ENCODE measurements around the gene C3orf20.

C3orf20 gene

GRCh38 chr3:14758959-14759358 lies 84.0 kb downstream of the C3orf20 start:
- no peak for DNase-seq (ENCODE audit: low read depth in 3 of 3)

- no peak for DNase-seq (ENCODE audit: low read depth in 3 of 3)
Measured at GRCh38 chr3:14760185-14760584, 85.2 kb downstream of the C3orf20 start.

- DNase-seq (ENCODE audit: low read depth in 3 of 3), result no peak
Measured at GRCh38 chr3:14761121-14761672, 86.3 kb downstream of the C3orf20 start.

GRCh38 chr3:14761866-14762265 lies 86.9 kb downstream of the C3orf20 start:
- DNase-seq (ENCODE audit: low read depth in 3 of 3), result no peak

GRCh38 chr3:14762701-14763100 lies 87.8 kb downstream of the C3orf20 start:
- no peak for DNase-seq (ENCODE audit: low read depth in 3 of 3)

- DNase-seq (ENCODE audit: low read depth in 3 of 3), result no peak
Measured at GRCh38 chr3:14764331-14765059, 89.6 kb downstream of the C3orf20 start.

GRCh38 chr3:14765060-14765400 lies 90.1 kb downstream of the C3orf20 start:
- no peak for DNase-seq (ENCODE audit: low read depth in 3 of 3)

GRCh38 chr3:14765576-14766427 lies 90.9 kb downstream of the C3orf20 start:
- no peak for DNase-seq (ENCODE audit: low read depth in 3 of 3)

- no peak for DNase-seq (ENCODE audit: low read depth in 3 of 3)
Measured at GRCh38 chr3:14766428-14767244, 91.7 kb downstream of the C3orf20 start.

- no peak for DNase-seq (ENCODE audit: low read depth in 3 of 3)
Measured at GRCh38 chr3:14767245-14768051, 92.5 kb downstream of the C3orf20 start.

- no peak for DNase-seq (ENCODE audit: low read depth in 3 of 3)
Measured at GRCh38 chr3:14768182-14768790, 93.3 kb downstream of the C3orf20 start.

- DNase-seq (ENCODE audit: low read depth in 3 of 3), result no peak
Measured at GRCh38 chr3:14768881-14769280, 93.9 kb downstream of the C3orf20 start.

- DNase-seq (ENCODE audit: low read depth in 3 of 3), result no peak
Measured at GRCh38 chr3:14769544-14770325, 94.8 kb downstream of the C3orf20 start.

GRCh38 chr3:14770591-14770990 lies 95.7 kb downstream of the C3orf20 start:
- DNase-seq (ENCODE audit: low read depth in 3 of 3), result no peak

GRCh38 chr3:14771593-14772497 lies 96.9 kb downstream of the C3orf20 start:
- no peak for DNase-seq (ENCODE audit: low read depth in 3 of 3)

- DNase-seq (ENCODE audit: low read depth in 3 of 3), result no peak
Measured at GRCh38 chr3:14772533-14773138, 97.7 kb downstream of the C3orf20 start.

GRCh38 chr3:14773281-14773680 lies 98.3 kb downstream of the C3orf20 start:
- DNase-seq (ENCODE audit: low read depth in 3 of 3), result no peak

GRCh38 chr3:14773691-14774128 lies 98.8 kb downstream of the C3orf20 start:
- DNase-seq (ENCODE audit: low read depth in 3 of 3), result no peak

Measured in stimulated activated CD4-positive, alpha-beta T cell treated with anti-CD3 and anti-CD28 coated beads, TNF-alpha, amount 100 ng/mL, for 24 hours (primary cell).